A673 (cell line): ENCODE measurements around the gene STPG2. TPM values are rescaled to one million over a fixed set of nuclear protein-coding genes. Genes with fewer than 3 reads are reported as not detected.

Source experiments
- BruUV-seq: library from RNA; stranded (reverse); fragments of 400-500 nt; replicated peaks from 2 replicates; lab custom pipeline; 2021; lab: Mats Ljungman, UMichigan
- CTCF ChIA-PET: fragments of 300-600 bp; sonication (Branson Sonifier 250); formaldehyde crosslinking; loops from one replicate; lab custom pipeline; 2022; ENCODE audit warnings: antibody characterized with exemption; lab: Charles Lee
- POLR2A ChIA-PET: fragments of 300-600 bp; sonication (Branson Sonifier 250); formaldehyde crosslinking; loops from one replicate; lab custom pipeline; 2022; ENCODE audit warnings: antibody characterized with exemption; ENCODE audit not compliant: low non-redundant PET; lab: Charles Lee
- DNase-seq: peaks from one replicate; pipeline ENCODE4 v3.0.0-alpha.2; 2015; ENCODE audit warnings: low spot score
- H3K27ac ChIP-seq: fragments of 200-600 bp; sonication (generic); 2 replicates; pipeline ENCODE4 v1.5.1; 2016; ENCODE audit warnings: mixed run types, low read depth, mild to moderate bottlenecking, mixed read lengths, antibody characterized with exemption, low read length; ENCODE audit not compliant: poor library complexity, severe bottlenecking
- H3K27me3 ChIP-seq: fragments of 200-600 bp; sonication (generic); replicated peaks from 2 replicates; pipeline ENCODE4 v1.6.1; 2017; ENCODE audit warnings: mixed run types, low read depth, mild to moderate bottlenecking, mixed read lengths, antibody characterized with exemption, low read length; ENCODE audit not compliant: insufficient read depth, poor library complexity
- H3K36me3 ChIP-seq: fragments of 200-600 bp; sonication (generic); 2 replicates; pipeline ENCODE4 v1.6.1; 2016; ENCODE audit warnings: mixed run types, mild to moderate bottlenecking, mixed read lengths, antibody characterized with exemption, low read length; ENCODE audit not compliant: insufficient read depth, poor library complexity, severe bottlenecking
- H3K4me1 ChIP-seq: fragments of 200-600 bp; sonication (generic); 2 replicates; pipeline ENCODE4 v1.6.1; 2017; ENCODE audit warnings: mixed run types, mild to moderate bottlenecking, mixed read lengths, antibody characterized with exemption, low read length; ENCODE audit not compliant: insufficient read depth, poor library complexity, severe bottlenecking
- H3K4me3 ChIP-seq: fragments of 200-600 bp; sonication (generic); 2 replicates; pipeline ENCODE4 v1.5.1; 2016; ENCODE audit warnings: low read depth, mixed run types, mild to moderate bottlenecking, mixed read lengths, low read length; ENCODE audit not compliant: poor library complexity, severe bottlenecking
- H3K9me3 ChIP-seq: fragments of 200-600 bp; sonication (generic); 2 replicates; pipeline ENCODE4 v1.6.1; 2016; ENCODE audit warnings: mixed run types, low read depth, mild to moderate bottlenecking, mixed read lengths, antibody characterized with exemption, low read length; ENCODE audit not compliant: poor library complexity, severe bottlenecking
- EZH2 ChIP-seq: fragments of 200-600 bp; sonication (generic); IDR thresholded peaks from 2 replicates; pipeline ENCODE4 v1.6.1; 2017; ENCODE audit warnings: borderline replicate concordance, low read depth, mild to moderate bottlenecking, mixed read lengths, antibody characterized with exemption, low read length; ENCODE audit not compliant: poor library complexity, severe bottlenecking
- intact Hi-C: fragments of 100-400 bp; cut with micrococcal nuclease; formaldehyde crosslinking; loops from one replicate; pipeline ENCODE4 v1.10.0; 2022; ENCODE audit not compliant: unreplicated experiment
- total RNA-seq: library from RNA; stranded (reverse); gene quantifications from 2 replicates; pipeline ENCODE4 v1.2.3, GENCODE V29; 2021
- TF ChIP-seq, protein P1 (sequence below): fragments of 300-800, 200-600 bp; sonication (generic); conservative IDR thresholded peaks from 2 replicates; pipeline ENCODE4 v1.5.1; 2017; ENCODE audit warnings: low read depth, mild to moderate bottlenecking, antibody characterized with exemption, low read length, moderate library complexity, mixed read lengths

Gene STPG2
- total RNA-seq, 1 experiment from 2014 or later, result not detected

DNA sequence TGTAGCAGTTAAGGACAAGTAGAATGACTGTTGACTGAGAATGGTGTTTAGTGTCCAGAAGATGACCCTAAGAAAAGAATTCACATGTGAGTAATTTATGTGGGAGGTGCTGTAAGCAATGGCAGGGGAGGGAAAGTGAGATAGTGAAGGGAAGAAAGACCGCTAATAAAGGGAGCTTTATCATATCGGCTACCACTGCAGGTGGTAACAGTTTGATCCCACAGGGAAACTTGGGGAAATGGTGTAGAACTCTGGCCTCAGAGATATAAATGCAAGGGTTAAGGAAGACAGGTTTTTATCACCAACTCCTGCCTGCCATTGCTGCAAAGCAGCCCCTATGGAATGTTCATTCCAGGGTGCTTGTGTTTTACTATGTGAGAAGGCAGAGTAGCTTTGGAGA lies 489.6 kb downstream of the STPG2 start:
- intact Hi-C loops, result no loop called here
- no TSS peak for BruUV-seq
- Histone ChIP-seq H3K4me1 (no peaks in the 10 kb centered on the region), H3K9me3 (no peaks in the 10 kb centered on the region), H3K36me3 (no peaks in the 10 kb centered on the region), H3K27me3 (no peaks in the 10 kb centered on the region), H3K4me3 (no peak overlapping the region), H3K27ac (no peak overlapping the region)
- CTCF ChIA-PET, result no interaction called here
- DNase-seq, result no peak
- POLR2A ChIA-PET, result no interaction called here
- TF ChIP-seq, protein P1, sequence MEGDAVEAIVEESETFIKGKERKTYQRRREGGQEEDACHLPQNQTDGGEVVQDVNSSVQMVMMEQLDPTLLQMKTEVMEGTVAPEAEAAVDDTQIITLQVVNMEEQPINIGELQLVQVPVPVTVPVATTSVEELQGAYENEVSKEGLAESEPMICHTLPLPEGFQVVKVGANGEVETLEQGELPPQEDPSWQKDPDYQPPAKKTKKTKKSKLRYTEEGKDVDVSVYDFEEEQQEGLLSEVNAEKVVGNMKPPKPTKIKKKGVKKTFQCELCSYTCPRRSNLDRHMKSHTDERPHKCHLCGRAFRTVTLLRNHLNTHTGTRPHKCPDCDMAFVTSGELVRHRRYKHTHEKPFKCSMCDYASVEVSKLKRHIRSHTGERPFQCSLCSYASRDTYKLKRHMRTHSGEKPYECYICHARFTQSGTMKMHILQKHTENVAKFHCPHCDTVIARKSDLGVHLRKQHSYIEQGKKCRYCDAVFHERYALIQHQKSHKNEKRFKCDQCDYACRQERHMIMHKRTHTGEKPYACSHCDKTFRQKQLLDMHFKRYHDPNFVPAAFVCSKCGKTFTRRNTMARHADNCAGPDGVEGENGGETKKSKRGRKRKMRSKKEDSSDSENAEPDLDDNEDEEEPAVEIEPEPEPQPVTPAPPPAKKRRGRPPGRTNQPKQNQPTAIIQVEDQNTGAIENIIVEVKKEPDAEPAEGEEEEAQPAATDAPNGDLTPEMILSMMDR, result no peak
- no peak for TF ChIP-seq EZH2

DNA sequence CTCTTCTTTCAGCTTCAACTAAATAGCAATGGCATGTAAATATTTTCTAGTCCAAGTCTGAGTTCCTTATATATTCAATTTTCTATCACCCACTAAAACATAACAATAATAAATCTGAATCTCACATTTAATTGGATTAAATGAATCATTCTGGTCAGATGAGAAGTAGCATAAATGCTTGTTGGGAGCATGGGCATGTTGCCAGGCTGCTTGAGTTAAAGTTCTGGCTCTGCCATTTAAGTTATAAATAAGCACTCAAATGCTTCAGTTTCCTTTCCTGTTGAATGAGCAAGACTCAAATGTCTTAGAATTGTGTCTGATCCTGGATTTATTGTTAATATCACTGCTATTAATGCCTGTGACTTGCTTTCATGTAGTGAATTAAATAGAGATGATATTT lies 496.3 kb downstream of the STPG2 start:
- POLR2A ChIA-PET, result no interaction called here
- no TSS peak for BruUV-seq

DNA sequence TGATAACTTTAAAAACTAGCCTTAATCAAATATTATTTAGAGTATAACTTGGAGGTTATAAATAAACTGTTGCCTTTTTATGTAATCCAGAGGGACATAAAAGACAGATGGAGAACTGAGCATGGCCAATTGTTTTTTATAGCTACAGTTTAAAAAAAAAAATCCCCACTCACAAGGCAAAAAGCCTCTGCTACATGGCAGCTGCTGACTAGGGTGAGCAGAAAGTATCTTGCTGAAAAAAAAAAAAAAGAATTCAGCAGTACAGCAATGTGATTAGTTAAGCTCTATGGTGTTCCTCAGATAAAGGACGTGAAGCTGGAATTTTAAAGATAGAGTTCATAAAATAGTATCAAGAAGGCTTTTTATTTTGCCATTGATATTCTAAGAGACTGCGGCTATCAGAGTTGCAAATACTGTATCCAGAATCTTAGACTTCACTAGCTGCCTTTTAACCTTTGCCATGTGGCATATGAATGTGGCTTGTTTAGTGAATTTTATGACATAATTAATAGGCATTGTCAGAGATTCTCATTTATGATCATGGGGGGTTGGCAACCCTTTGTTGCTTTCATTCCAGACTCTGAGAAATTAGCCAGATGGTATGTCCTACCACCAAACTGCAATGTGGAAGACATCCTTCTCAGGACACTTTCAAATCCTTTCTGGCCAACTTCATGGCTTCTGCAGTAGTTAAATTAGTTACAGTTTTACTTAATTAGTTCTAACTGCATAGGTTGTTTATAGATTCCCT lies 498.0 kb downstream of the STPG2 start:
- DNase-seq, result no peak
- ChIA-PET CTCF (no interaction called here), POLR2A (no interaction called here)
- Histone ChIP-seq H3K27me3 (no peaks in the 10 kb centered on the region), H3K4me1 (no peaks in the 10 kb centered on the region), H3K36me3 (no peaks in the 10 kb centered on the region), H3K9me3 (no peaks in the 10 kb centered on the region), H3K4me3 (no peak overlapping the region), H3K27ac (no peak overlapping the region)
- no TSS peak for BruUV-seq
- TF ChIP-seq EZH2, result no peak
- TF ChIP-seq, protein P1, result no peak
- intact Hi-C loops, result no loop called here

More for the DNA sequence above, 496.3 kb downstream of the STPG2 start:
- Histone ChIP-seq H3K27ac (no peak overlapping the region), H3K4me1 (no peaks in the 10 kb centered on the region), H3K36me3 (no peaks in the 10 kb centered on the region), H3K4me3 (no peak overlapping the region), H3K9me3 (no peaks in the 10 kb centered on the region), H3K27me3 (no peaks in the 10 kb centered on the region)
- CTCF ChIA-PET, result no interaction called here
- intact Hi-C loops, result no loop called here
- TF ChIP-seq EZH2, result no peak
- TF ChIP-seq, protein P1, result no peak
- peak; percentile 27 for DNase-seq
